SK-N-SH treated with all-trans-retinoic acid at 6 μM for 48 hours (cell line): ENCODE results near the gene SDCCAG8.

Experiments used
- ATAC-seq: fragments of 200-7000 bp; cut with Tn5 transposase; 3 replicates; pipeline ENCODE4 v1.9.1; 2020; ENCODE audit warnings: mild to moderate bottlenecking, moderate library complexity
- ARNTL ChIP-seq: fragments of 450-650 bp; formaldehyde crosslinking; IDR thresholded peaks from 2 replicates; pipeline ENCODE4 v1.5.0; 2020; ENCODE audit warnings: low read depth, mild to moderate bottlenecking, moderate library complexity, borderline replicate concordance
- BACH2 ChIP-seq: fragments of 250-450 bp; sonication (Bioruptor Pico); IDR thresholded peaks from 2 replicates; pipeline ENCODE4 v1.9.0; 2021; ENCODE audit warnings: mild to moderate bottlenecking, borderline replicate concordance
- CREB5 ChIP-seq: fragments of 250-450 bp; sonication (Bioruptor Pico); IDR thresholded peaks from 2 replicates; pipeline ENCODE4 v1.5.1; 2020; ENCODE audit warnings: low read depth, mild to moderate bottlenecking, moderate library complexity
- CSRNP3 ChIP-seq: fragments of 250-450 bp; sonication (Bioruptor Pico); IDR thresholded peaks from 2 replicates; pipeline ENCODE4 v1.5.1; 2021; ENCODE audit warnings: mild to moderate bottlenecking, moderate library complexity
- GLIS3 ChIP-seq: fragments of 250-450 bp; sonication (Bioruptor Pico); IDR thresholded peaks from 2 replicates; pipeline ENCODE4 v1.5.0; 2020; ENCODE audit warnings: mild to moderate bottlenecking, moderate library complexity
- OSR1 ChIP-seq: fragments of 250-450 bp; sonication (Bioruptor Pico); IDR thresholded peaks from 2 replicates; pipeline ENCODE4 v1.8.0; 2022; ENCODE audit warnings: moderate library complexity, mild to moderate bottlenecking, inconsistent platforms
- PATZ1 ChIP-seq: fragments of 250-450 bp; sonication (Bioruptor Pico); IDR thresholded peaks from 2 replicates; pipeline ENCODE4 v1.8.0; 2020; ENCODE audit warnings: mild to moderate bottlenecking, moderate library complexity, borderline replicate concordance
- SNAI2 ChIP-seq: fragments of 250-450 bp; sonication (Bioruptor Pico); IDR thresholded peaks from 2 replicates; pipeline ENCODE4 v1.5.0; 2020; ENCODE audit warnings: mild to moderate bottlenecking, moderate library complexity
- TOX ChIP-seq: fragments of 250-450 bp; sonication (Bioruptor Pico); IDR thresholded peaks from 2 replicates; pipeline ENCODE4 v1.8.0; 2021; ENCODE audit warnings: mild to moderate bottlenecking, moderate library complexity, borderline replicate concordance
- TSHZ2 ChIP-seq: fragments of 250-450 bp; sonication (Bioruptor Pico); IDR thresholded peaks from 2 replicates; pipeline ENCODE4 v1.5.0; 2020; ENCODE audit warnings: mild to moderate bottlenecking, moderate library complexity
- ZC3H10 ChIP-seq: fragments of 250-450 bp; sonication (Bioruptor Pico); IDR thresholded peaks from 2 replicates; pipeline ENCODE4 v1.5.1; 2021; ENCODE audit warnings: mild to moderate bottlenecking, moderate library complexity
- ZFP3 ChIP-seq: fragments of 250-450 bp; sonication (Bioruptor Pico); IDR thresholded peaks from 2 replicates; pipeline ENCODE4 v1.5.0; 2020; ENCODE audit warnings: mild to moderate bottlenecking, moderate library complexity
- ZNF8 ChIP-seq: fragments of 450-650 bp; formaldehyde crosslinking; IDR thresholded peaks from 2 replicates; pipeline ENCODE4 v1.5.0; 2020; ENCODE audit warnings: mild to moderate bottlenecking, moderate library complexity

The SDCCAG8 gene

GRCh38 chr1:243471026-243471685 is 215.3 kb downstream of the SDCCAG8 start:
- no peak for ATAC-seq
- TF ChIP-seq PATZ1 (CRISPR knock-in tag) (no peak), CREB5 (CRISPR knock-in tag) (no peak), ZC3H10 (CRISPR knock-in tag) (no peak), GLIS3 (CRISPR knock-in tag) (no peak), ZFP3 (no peak), CSRNP3 (no peak), TOX (CRISPR knock-in tag) (no peak)
- TF ChIP-seq, all 23 proteins: peak for 0

- TF ChIP-seq PATZ1 (CRISPR knock-in tag) (no peak), CREB5 (CRISPR knock-in tag) (no peak), BACH2 (CRISPR knock-in tag) (no peak), ZFP3 (no peak), SNAI2 (CRISPR knock-in tag) (no peak), ZC3H10 (CRISPR knock-in tag) (no peak), TSHZ2 (no peak), OSR1 (no peak), CSRNP3 (no peak), ARNTL (CRISPR knock-in tag) (no peak), ZNF8 (no peak), GLIS3 (CRISPR knock-in tag) (no peak)
- ATAC-seq, result peak; percentile 39; the same call in 1 of the 3 replicates
Observed at GRCh38 chr1:243471754-243472745, 216.2 kb downstream of the SDCCAG8 start.
